GM18520 (cell line): Measurements from ENCODE around the gene ADAMTS14.

Source experiments
- ATAC-seq: cut with Tn5 transposase; IDR thresholded peaks from one replicate; pipeline ENCODE4 v1.9.1; 2021; ENCODE audit not compliant: unreplicated experiment

Gene ADAMTS14

DNA sequence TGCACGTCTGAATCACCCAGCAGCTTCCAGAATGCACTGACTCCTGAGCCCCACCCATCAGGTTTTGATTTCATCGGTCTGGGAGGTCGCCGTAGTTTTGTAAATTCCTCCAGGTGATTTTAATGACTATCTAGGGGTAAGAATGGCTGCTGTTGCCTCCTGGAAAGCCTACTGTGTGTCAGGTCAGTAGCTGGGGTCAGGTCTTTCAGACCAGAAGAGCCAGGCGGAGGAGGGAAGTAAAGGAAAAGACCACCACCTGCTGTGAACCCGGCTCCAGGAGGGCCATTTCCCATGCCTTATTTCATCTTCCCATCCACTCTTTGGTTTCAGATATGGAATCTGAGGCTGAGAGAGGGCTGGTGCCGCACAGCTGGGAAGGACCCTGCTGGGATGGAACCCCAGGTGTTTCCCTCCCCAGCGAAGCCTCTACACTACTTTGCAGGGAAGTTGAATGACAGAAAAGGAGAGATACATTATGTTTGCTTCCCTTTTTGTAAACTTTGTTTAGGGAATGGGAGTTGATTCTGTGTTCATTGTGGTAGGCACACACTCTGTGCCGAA is 19.8 kb downstream of the ADAMTS14 start:
- ATAC-seq = no peak

DNA sequence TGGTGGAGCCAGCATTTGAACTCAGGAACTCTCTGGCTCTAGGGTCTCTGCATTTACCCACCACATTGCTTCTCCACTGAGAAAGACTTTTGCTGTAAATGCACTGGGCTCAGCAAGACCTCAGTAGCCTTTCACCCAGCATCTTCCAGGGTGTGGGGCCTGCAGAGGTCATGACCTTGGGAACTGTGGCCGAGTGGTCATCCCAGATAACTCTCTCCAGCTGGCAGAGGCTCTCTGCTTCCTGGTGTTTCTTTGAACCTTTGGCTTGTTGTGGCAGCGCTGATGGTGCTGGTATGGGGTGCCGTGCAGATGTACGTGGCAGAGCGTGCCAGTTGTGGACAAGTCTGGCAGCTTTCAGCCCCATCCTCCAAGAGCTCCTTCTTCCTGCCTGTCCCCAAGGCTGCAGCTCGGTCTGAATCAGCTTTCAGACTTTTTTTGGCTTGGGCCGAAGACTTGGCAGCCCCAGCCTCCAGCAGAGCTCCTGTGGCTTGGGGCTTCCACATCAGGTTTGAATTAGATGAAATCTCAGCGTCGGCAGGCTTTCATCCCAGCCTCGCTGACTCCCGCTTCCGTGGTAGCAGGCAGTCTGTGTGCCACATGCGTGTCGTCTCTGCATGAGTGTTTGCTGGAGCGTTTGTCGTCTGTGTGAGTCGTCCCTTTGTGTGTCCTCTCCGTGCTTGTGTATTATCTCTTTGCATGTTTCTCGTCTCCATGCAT is 21.5 kb downstream of the ADAMTS14 start:
- ATAC-seq = no peak

DNA sequence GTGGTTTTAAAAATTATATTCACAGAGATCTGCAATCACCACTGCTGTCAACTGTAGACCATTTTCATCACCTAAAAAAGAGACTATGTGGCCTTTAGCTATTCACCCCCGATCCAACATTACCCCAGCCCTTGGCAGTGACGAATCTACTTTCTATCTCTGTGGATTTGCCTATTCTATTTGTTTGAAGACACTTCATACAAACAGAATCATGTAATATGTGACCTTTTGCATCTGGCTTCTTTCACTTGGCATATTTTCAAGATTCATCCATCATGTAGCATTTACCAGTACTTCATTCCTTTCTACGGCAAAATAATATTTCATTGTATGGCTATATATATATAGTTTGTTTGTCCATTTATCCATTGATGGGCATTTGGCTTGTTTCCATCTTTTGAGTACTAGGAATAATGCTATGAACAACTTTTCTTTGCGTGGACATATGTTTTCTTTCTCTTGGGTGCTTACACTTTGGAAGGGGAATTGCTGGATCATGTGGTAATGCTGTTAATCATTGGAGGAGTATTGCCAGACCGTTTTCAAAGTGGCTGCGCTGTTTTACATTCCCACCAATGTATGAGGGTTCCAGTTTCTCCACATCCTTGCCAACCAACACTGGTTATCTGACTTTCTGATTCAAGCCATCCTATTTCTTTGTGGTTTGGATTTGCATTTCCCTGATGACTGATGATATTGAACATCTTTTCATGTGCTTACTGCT is 22.3 kb downstream of the ADAMTS14 start:
- ATAC-seq = no peak

DNA sequence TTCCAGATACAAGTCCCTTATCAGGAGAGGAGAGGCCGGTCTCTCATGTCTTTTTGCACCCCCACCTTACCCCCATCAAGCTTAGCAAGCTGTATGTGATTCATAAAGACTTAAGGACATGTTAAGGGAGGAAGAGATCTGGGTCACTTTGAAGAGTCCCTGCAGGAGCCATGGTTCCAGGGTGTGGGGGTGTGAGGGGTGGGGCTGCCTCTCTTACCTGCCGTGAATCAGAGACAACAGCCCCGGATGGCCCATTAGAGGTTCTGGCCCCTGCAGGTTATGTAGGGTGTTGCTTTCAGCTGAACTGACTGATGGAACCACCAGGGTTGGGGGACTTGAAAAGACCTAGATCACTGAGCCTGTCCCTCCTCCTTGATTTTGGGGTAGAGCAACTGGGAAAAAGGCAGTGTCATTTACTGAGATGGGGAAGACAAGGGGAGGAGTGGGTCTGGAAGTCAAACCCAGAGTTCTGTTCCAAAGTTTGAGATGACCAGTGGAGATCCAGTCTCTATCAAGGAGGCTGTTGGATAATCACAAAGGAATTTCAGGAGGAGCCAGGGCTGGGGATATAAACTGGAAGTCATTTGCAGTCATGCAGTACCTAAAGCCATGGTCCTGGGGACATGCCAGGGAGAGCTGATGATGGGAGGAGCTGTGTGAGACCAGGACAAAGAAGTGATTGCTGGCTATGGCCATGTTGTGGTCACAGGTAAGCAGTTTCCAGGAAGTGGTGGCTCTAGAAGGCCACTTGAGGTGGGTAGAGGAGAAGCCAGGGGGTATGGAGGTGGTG is 23.1 kb downstream of the ADAMTS14 start:
- ATAC-seq = no peak

GRCh38 chr10:70698211-70698610 is 25.9 kb downstream of the ADAMTS14 start:
- ATAC-seq = no peak

DNA sequence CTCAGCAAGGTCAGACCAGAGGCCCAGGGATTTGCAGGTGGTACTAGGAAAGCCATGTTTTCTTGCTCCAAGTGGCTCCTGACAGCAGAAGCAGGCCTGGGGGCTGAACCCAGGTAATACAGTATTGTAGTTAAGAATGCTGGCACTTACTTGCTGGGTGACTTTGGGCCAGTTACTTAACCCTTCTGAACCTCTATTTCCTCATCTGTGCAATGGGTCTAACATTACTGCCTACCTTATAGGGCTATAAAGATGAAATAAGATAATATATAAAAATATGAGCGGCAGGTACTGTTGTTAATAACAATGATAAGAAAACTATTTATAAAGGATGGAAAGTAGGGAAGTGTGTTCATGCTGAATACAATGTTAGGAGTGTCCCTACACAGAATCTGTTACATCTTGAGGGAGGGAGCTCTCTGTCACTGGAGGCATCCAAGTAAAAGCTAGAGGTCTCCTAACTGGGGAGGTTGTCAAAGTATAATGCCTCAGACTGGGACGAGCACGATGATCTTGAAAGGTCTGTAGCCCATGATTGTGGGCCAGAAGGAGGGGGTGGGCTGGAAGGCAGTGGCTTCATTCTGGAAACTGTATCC is 26.9 kb downstream of the ADAMTS14 start:
- no peak for ATAC-seq

DNA sequence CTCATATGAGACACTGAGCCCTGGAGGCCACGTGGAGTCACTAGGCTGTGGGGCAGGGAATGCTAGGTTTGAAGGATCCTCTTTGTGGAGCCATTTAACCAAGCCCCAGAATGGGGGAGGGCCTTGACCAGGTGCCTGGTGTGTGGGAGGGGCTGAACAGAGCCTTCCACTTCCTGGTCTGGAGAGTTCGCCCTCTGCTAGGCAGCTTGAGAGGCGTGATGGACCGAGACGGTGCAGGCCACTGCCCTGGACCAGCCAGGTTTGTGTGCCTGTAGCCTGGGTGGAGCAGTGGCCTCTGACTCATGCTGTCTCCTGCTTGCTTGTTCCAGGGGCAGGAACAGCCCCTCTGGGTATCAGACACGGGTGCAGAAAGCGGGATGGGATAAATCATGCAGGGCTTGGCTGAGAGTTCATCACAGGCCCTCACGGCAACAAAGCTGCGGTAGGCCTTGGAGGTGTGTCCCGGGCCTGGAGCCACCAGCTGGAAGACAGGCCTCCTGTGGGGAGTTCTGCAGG is 27.4 kb downstream of the ADAMTS14 start:
- ATAC-seq = no peak

GRCh38 chr10:70702190-70702763 is 30.0 kb downstream of the ADAMTS14 start:
- no peak for ATAC-seq

DNA sequence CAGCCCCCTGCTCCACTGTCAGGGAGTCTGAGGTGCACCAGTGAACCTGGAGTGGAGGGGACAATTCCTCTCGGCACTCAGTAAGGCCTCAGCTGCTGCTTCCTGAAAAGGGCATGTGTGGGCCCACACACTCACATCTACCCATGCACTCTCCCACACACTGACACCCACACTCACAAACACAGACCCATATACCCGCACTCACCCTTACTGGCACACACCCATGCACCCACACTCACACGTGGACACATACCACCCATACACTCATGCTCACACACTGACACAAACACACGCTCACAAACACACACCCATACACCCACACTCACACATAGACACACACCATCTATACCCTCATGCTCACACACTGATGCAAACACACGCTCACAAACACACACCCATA is 31.9 kb downstream of the ADAMTS14 start:
- ATAC-seq = no peak

DNA sequence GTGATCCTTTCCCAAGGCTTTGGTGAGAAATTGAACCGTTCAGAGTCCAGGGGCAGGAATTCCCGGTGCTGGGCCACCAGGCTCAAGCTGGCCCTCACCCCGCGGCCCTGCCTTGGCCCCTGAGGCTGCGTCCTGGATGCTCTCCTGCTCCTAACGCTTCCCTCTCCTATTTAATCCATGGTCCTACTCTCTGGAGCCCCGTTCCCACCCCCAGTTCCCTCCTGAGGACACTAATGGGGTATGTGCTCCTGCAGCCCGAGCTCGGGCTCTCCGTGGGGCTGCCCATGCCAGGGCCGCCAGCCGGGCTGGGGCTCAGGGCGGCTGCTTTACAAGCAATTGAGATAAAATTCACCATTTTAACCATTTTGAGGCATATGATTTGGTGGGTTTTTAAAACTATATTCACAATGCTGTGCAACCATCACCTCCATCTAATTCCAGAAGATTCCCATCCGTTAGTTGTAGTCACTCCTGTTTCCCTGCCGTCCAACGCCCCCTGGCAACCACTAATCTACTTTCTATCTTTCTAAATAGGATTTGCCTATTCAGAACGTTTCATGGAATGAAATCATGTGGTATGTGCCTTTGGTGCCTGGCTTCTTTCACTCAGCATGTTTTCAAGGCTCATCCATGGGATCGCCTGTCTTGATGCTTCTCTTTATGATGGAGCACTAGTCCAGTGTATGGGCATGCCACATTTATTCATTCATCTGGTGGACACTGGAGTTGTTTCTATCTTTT is 33.0 kb downstream of the ADAMTS14 start:
- no peak for ATAC-seq

DNA sequence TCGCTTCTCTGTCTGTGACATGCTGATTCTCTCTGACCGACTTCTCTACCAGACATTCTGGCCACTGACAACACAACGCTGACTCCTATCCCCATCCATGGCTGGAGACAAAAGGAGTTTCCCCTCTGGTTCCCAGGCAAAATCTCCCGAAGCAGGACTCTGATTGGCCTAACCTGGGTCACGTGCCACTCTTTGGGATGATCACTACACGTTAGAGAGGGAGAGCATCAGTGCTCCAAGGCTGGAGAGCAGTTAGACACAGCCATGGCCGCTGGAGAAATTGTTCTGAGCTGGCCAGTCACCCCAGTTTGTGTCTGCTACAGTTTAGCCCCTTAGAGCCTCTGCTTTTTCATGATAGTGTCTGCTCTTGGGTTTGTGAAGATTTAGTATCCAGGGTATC is 38.9 kb downstream of the ADAMTS14 start:
- ATAC-seq = no peak

GRCh38 chr10:70711911-70712310 is 39.6 kb downstream of the ADAMTS14 start:
- no peak for ATAC-seq

- no peak for ATAC-seq
These were observed 41.9 kb downstream of the ADAMTS14 start for GRCh38 chr10:70714245-70714644.

DNA sequence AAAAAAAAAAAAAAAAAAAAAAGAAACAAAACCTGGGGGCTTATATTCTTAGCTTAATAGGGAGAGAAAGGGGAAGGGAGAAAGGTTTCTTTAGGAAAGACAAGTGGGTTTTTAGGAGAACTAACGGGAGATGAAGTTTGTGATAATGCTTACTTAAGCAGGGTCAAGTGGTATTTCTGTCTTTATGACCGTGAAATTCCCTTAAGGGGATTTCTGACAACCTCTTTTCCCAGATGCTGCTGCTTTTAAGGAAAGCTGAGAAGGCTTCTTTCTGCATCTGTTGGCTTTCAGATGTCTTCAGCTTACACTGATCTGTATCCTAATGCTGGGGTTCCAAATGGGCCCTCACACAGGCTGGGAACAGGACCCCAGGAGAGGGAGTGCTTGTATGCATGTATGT is 42.6 kb downstream of the ADAMTS14 start:
- no peak for ATAC-seq

DNA sequence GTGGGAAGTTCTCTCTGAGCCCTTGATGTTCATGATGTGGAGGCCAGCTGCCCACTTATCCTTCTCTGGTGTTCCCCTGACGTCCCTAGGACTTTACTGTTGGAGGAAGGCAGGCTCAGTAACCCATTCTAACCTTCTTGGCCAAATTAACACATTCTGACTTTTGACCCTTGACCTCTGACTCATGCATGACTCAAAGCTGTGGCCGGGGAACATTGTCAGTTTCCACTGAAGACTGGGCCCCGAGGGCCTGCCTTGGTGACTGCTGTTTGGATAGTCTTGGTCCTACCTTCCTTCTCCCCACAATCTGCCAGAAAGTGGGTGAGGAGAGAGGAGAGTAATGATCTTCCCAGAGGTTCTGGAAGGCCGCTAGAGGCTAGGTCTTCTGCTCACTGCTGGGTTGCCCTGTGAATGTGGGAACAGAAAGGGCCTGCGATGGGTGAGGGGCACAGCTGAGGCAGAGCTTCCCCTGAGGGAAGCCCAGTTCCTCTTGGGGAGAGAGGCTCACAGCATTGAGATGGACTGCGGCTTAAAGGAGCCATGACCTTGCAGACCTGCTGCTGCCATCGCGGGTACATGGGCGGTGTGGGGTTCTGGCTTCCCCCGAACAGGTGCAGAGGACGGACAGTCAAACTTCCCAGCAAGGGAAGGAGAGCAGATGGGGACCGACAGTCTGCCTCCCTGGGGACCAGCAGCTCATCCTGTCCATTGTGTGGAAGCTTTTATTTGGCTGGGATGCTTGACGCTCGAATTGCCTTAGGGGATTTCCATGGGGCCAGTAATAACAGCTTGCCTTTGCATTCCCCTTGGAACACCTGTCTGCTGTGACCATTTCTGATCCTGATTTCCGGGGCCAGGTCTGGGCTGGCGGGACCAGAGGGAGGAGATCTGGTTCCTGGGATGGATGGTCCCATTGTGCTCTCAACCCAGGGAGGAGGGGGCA is 43.8 kb downstream of the ADAMTS14 start:
- no peak for ATAC-seq

DNA sequence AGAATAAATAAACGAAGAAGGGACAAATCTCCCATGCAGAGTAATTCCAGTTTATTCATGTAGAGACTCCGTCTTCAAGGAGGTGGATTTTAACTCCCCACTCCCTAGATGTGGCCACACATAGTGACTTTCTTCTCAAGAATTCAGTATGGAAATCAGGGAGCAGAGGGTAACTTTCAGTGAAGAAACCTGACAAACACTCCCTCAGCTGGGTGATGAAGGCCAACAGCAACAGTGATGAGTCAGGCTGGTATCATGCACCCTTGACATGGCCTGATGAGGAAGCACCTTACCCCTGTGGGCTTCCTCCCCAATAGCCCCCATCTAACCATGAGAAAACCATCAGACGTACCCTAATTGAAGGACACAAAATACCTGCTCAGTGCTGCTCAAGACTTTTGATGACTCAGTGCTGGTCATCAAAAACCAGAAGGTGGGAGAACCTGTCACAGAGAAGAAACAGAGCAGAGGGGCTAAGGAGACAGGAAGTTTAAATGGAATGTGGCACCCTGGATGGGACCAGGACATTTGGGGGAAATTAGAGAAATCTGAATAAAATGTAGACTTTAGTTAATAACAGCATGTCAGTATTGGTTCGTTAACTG is 50.6 kb downstream of the ADAMTS14 start:
- ATAC-seq = no peak

- no peak for ATAC-seq
These were observed 51.5 kb downstream of the ADAMTS14 start for GRCh38 chr10:70723771-70724170.

DNA sequence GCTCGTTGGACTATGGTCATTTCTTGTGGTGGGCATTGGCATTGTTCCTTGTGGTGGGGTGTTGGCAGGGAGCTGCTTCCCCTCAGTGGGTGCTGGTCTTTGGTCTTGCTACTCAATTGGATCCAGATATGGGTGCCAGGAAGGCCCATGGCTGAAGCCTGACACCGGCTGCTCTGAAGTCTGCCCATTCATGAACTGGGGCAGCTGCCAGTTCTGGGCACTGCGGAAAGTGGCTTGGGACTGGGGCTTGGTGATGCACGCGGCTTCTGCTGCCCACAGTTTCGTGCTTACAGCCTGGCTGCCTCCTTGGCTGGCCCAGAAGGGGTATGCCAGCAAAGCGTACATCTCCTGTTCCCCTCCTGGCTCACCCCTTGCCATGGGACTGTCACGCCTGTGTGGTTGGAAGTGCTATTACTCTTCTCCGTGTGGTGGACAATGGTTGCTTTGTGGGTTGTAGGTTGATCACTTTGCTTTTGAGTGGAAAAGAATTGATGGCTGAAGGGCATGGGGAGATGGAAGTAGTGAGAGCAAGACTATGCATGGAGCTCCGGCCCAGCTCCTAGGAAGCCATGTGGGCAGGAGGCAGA is 54.7 kb downstream of the ADAMTS14 start:
- no peak for ATAC-seq
